Stimulated activated CD8-positive, alpha-beta memory T cell treated with anti-CD3 and anti-CD28 coated beads, Interleukin-2, amount 100 ng/mL, for 48 hours (primary cell): ENCODE data around the gene PTPN6.
"Not testable (repeated sequence)": the region's sequence is repeated elsewhere in the genome, so short reads cannot be mapped to it uniquely, and the experiment has no call there.

Experiments used
- DNase-seq, 2 donors: peaks; one replicate each; pipeline ENCODE4 v3.0.0-alpha.2; 2020; ENCODE audit warnings: low read depth in 2 of 2

The PTPN6 gene

DNA sequence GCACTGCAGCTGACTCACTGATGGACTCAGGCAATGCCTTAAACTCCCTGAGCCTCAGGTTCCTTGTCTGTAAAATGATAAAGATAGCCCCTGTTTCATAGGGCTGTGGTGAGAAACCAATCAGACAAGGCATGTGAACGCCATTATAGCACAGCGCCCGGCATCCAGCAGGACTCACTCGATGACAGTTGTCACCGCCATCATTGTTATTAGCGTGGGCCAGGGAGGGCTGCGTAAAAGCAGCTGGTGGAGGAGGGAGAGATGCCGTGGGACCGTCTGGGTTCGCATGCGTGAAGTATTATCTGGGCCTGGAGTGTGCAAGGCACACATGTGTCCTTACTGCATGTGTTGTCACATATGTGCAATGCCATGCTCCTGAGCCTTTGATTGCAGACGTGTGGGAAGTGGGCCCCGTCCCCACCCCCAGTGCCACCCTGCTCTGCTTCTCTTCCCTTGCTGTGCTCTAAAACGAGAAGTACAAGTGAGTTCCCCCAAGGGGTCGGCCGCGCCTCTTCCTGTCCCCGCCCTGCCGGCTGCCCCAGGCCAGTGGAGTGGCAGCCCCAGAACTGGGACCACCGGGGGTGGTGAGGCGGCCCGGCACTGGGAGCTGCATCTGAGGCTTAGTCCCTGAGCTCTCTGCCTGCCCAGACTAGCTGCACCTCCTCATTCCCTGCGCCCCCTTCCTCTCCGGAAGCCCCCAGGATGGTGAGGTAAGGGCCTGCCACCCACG is at the start of gene PTPN6:
Gene PTPN6 (plus strand): TSS at position 546 of the 730 bp plus-strand sequence. CDS start 157 bp downstream, at position 703.
- DNase-seq = no peak

DNA sequence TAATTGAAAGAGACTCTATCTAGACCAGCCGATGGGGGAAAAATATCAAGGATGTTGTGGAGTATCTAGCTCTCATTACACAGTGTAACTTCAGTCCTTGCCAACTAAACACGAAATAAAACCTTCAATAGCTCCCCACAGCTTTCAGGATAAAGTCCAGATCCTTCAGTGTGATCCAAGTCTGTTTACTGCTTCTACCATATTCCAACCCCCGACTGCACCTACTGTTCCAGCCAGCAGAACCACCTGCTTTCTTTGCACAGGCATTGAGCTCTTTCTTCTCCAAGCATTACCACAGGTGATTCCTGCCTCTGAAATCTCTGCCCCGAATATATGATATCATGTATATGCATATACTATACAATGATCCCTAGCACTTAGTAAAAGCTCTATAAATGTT is 48.7 kb upstream of the PTPN6 start:
- DNase-seq = no peak

DNA sequence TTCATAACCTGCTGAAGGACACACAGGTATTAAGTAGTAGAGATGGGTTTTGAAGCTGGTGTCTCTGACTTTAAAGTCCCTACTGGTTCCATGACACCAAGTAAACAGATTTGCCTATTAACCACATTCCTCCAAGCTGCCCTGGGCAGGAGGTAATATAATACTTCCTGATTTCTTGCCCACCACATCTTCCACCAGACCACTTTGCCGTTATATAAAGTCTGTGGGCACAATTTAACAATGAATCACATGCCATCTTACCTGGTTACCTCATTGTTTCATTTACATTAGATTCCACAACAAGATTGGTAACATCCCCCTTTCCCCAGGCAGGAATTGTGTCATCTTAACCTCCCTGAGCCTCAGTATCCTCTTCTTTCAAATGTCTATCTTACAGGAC is 47.4 kb upstream of the PTPN6 start:
- no peak for DNase-seq

DNA sequence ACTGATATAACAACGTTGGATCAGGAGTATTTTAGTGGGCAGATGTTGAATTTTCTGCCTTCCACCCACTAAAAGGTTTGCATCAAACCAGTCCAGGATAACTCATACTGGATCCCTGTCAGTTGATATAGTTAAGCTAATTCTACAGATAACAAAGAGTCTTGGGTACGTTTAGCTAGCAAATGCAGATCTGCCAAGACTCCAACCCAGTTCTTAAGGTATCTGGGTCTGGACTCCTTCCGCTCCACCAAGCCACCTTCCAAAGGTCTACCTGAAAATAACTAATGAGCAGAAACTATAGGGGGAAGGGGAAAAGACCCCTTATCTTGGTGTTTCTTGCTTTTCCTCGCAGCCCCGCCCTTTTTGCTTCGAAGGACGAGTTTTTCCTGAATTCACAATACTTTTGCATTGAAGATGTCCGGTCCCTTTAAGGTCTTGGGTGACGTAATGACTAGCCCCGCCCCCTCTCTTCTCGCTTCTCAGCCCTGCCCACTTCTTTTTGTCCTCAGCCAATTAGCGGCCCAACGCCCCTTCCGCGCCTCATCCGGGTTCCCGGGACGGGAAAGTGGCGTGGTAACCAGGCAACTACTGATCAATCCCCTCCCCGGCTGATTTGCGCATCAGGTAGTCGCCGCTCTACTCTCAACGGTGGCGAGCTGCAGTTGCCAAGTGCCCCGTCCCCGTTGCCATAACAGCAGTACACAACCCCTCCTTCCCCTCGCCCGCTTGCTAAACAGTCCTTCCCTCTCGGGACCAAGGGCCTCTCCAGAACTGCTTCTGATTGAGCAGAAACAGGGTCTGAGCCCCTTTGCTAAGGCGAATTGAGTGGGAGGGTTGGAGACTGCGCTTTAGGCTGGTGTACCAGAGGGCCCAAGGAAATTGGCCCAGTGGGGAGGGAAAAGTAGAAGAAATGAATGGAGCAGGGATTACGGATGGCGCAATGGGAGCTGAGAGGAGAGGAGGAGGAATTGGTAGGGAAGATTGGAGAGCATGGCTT is 46.6 kb upstream of the PTPN6 start, which contains the start of gene LRRC23:
Gene LRRC23 (plus strand): TSS at position 543 of the 997 bp plus-strand sequence. CDS start 812 bp downstream, outside the sequence.
- peak; percentile 95 to 97 for DNase-seq

DNA sequence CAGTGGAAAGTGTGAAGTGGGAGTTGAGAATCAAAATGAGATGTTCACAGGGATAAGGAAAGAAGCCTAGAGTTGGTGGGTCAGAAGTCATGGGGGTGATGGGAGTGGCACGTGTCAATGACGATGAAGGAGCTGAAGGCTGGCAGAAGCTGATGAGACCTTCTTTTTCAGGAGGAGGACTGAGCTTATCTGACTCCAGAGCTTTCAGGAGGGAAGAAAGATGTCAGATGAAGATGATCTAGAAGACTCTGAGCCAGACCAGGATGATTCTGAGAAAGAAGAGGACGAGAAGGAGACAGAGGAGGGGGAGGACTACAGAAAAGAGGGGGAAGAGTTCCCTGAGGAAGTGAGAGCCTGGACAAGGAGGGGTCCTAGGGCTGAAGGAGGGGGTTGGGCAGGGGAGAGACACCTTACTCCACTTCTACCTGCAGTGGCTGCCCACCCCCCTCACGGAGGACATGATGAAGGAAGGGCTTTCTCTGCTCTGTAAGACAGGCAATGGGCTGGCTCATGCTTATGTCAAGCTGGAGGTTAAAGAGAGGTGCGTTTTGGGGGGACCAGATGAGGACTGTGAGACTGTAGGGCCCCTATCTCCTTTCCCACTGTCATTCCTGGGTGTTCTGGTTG is 45.6 kb upstream of the PTPN6 start:
- DNase-seq = no peak

DNA sequence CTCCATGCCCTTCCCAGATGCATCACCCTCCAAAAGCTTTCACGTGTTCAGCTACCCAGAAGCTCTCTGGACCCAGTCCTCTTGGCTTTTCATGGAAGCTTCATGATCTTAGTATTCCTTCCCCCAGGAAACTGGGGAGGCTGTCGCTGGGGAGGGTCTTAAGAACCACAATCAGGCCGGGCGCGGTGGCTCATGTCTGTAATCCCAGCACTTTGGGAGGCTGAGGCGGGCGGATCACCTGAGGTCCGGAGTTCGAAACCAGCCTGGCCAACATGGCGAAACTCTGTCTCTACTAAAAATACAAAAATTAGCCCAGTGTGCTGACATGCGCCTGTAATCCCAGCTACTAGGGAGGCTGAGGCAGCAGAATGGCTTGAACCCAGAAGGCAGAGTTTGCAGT is 43.0 kb upstream of the PTPN6 start:
- not testable (repeated sequence) for DNase-seq

DNA sequence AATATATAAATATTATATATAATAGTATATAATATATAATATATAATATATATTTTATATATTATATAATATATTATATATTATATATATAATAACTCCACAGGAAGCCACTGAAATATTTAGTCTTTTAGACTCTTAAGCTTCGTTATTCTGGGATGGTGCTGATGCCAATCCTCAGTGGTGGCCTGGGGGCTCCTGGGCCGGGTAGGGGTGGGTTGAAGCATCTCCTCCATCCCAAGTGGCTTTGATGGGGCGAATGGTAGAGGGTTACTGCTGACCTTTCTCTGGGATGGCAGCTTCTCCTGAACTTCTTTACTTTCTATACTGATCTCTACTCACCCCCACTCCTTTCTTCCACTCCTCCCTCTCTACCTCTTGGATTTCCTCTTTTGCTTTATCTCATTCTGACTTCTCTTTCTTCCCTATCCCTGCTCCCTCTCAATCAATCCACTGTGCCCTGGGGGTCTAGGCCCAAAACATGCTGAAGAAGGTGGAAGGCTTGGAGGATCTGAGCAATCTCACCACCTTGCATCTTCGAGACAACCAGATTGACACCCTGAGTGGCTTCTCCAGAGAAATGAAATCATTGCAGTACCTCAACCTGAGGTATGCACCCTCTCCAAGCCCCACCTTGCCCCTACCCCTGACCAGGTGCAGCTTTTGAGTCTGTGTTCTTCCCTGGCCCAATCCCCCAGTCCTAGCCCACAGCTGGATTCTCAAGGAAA is 41.6 kb upstream of the PTPN6 start:
- DNase-seq = no peak

DNA sequence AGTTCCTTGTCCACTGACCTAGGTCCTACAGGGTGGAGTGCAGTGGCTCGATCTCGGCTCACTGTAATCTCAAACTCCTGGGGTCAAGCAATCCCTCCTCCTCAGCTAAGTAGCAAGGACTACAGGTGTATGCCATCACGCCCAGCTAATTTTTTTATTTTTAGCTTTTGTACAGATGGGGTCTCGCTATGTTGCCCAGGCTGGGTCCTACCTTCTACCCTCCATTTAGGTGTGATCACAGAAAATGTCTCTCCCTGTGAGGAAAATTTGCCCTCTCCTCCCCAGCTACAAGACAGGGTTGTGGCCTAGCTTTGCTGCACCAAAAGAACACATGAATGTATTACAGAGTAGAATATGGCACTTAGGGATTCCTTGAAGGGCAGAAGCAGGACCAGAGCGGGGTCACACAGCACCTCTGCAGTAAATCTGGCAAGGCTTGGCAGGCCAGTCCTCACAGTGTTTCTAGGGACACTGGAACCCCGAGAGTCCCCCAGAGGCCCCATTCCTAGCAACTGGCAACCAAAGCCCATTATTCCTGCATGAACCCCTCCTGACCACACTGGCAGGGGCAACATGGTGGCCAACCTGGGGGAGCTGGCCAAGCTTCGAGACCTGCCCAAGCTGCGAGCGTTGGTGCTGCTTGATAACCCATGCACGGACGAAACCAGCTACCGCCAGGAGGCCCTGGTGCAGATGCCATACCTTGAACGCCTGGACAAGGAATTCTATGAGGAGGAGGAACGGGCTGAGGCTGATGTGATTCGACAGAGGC is 38.8 kb upstream of the PTPN6 start:
- DNase-seq = no peak

DNA sequence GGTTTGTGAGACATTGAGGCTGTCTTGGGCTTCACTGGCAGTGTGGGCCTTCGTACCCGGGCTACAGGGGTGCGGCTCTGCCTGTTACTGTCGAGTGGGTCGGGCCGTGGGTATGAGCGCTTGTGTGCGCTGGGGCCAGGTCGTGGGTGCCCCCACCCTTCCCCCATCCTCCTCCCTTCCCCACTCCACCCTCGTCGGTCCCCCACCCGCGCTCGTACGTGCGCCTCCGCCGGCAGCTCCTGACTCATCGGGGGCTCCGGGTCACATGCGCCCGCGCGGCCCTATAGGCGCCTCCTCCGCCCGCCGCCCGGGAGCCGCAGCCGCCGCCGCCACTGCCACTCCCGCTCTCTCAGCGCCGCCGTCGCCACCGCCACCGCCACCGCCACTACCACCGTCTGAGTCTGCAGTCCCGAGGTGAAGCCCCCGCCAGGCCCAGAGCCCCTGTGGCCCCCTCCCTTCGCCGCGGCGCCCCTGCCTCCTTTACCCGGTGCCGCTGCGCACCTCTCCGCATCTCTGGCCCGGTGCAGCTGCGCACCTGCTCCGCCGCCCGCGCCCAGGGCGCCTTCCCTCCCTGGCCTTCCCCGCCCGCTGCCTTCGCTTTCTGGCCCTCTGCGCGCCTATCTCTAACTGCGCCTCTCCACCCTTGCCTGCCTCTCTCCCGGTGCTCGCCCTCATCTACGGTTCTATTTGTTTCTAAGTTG is 36.8 kb upstream of the PTPN6 start, which contains the start of gene ENO2:
Gene ENO2 (plus strand): TSS at position 335 of the 701 bp plus-strand sequence. CDS start 1,253 bp downstream, outside the sequence.
- DNase-seq = peak; percentile 76

DNA sequence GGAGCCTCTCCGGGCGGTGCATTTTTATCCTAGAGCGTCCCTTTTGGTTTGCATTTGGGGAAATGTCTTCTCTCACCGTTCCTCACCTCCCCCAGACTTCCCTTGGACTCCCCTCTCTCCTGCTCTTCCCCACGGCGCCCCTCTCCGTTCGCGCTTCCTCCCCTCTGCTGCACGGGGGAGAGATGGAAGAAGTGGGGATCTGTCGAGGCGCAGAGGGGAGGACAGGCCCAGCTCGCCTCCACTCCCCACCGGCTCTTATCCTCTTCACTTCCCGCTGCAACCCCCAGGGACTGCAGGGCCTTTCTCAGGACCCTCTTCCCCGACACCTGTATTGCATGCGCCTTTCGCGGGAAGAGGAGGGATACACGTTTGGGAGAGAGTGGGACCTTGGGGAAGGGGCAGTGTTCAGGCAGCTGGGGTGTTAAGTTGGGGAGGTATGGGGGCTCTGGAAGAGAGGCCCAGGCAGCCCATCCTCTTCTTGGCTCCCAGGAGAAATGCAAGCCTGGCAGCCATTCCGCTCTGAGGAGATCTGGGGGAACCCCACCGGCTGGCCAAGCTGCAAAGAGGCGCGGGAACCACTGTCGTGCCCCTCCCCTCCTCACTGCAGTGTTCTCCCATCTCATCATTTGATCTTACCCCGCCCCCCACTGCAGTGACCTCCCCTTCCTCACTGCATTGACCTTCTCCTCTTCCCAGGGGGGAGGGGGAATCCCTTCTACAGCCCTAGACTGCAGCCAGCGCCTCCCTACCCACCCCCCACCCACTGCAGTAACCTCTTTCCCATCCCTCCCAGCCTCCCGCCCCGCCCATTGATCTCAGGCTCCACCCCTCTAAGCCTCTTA is 36.0 kb upstream of the PTPN6 start:
- DNase-seq = no peak

DNA sequence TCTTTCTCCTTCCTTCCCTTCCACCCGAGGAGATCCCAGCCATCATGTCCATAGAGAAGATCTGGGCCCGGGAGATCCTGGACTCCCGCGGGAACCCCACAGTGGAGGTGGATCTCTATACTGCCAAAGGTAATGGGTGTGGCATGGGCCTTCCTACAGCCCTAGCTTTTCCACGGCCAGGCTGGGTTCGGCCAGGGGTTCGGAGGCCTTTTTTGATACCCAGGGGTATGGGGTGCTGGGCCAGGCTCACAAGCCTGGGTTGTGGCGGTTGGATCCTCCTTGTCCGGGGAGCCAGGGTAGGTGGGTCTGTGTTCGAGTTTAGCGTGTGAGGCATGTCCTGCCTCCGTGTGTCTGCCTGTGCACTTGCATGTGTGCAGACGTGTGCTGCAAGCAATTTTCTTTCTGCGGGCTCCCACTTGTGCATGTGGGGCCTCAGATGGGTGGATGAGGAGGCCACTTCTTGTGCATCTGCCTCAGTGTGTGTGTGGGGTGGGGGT is 35.3 kb upstream of the PTPN6 start:
- no peak for DNase-seq

DNA sequence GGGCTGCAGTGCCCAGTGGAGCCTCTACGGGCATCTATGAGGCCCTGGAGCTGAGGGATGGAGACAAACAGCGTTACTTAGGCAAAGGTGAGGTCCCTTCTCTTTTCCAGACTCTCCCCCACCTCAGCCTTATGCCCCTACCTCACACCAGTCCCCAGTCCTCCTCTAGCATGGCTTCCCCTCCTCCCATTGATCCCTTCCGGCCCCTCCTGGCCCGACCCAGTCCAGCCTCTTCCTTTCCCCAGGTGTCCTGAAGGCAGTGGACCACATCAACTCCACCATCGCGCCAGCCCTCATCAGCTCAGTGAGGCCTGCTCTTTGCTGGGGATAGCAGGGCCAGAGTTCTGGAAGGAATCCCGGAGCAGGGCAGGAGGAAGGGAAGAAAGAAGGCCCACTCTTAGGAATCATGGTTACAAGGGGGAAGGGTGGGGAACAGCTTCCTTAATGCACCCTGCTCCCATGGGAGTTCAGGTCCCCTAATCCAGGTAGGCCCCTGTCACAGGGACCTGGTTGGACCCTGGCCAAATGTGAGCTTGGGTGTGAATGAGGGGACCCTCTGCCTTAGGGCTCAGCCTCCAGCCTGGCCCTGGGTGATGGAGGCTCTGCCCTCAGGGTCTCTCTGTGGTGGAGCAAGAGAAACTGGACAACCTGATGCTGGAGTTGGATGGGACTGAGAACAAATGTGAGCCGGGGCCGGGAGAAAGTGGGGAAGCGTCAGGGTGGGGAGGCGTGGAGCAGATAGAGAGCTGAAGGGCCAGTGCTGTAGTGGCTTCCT is 34.5 kb upstream of the PTPN6 start:
- DNase-seq = no peak

DNA sequence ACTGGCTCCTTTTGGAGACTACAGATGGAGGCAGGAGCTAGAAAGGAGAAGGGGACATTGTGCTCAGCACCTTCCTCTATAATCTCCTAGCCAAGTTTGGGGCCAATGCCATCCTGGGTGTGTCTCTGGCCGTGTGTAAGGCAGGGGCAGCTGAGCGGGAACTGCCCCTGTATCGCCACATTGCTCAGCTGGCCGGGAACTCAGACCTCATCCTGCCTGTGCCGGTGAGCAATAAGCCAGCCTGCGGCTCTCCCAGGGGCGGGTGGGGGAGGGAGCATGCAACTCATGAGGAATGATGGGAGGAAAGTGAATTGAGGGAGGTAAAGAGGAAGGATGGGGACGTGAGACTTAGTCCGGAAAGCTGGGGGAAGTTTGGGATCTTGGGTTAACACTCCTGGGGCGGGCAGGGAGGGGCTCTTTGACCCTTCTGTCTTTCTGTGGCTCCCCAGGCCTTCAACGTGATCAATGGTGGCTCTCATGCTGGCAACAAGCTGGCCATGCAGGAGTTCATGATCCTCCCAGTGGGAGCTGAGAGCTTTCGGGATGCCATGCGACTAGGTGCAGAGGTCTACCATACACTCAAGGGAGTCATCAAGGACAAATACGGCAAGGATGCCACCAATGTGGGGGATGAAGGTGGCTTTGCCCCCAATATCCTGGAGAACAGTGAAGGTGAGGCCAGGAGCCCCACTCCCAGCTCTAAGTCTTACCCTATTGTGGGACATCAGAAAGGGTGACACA is 33.5 kb upstream of the PTPN6 start:
- DNase-seq = no peak

DNA sequence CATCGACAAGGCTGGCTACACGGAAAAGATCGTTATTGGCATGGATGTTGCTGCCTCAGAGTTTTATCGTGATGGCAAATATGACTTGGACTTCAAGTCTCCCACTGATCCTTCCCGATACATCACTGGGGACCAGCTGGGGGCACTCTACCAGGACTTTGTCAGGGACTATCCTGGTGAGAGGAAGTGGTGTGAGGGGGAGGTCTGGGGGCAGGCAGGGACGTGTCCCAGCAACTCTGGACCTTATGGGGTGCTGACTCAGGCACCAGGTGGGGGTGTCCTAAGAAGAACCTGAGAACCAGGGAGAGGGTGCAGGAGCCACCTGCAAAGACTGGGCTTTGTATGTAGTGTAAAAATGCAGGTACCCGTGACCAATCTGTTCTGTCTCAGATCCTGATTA is 31.6 kb upstream of the PTPN6 start:
- DNase-seq = no peak

DNA sequence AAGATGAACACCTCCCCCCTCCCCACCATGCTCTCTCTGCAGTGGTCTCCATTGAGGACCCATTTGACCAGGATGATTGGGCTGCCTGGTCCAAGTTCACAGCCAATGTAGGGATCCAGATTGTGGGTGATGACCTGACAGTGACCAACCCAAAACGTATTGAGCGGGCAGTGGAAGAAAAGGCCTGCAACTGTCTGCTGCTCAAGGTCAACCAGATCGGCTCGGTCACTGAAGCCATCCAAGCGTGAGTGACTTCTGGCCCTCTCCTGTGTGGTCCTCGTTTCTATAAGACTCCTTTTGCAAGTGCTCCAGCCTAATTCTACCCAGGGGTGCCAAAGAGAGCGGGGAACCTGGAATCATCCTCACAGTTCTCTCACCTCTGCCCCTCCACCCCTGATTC is 29.6 kb upstream of the PTPN6 start:
- no peak for DNase-seq

DNA sequence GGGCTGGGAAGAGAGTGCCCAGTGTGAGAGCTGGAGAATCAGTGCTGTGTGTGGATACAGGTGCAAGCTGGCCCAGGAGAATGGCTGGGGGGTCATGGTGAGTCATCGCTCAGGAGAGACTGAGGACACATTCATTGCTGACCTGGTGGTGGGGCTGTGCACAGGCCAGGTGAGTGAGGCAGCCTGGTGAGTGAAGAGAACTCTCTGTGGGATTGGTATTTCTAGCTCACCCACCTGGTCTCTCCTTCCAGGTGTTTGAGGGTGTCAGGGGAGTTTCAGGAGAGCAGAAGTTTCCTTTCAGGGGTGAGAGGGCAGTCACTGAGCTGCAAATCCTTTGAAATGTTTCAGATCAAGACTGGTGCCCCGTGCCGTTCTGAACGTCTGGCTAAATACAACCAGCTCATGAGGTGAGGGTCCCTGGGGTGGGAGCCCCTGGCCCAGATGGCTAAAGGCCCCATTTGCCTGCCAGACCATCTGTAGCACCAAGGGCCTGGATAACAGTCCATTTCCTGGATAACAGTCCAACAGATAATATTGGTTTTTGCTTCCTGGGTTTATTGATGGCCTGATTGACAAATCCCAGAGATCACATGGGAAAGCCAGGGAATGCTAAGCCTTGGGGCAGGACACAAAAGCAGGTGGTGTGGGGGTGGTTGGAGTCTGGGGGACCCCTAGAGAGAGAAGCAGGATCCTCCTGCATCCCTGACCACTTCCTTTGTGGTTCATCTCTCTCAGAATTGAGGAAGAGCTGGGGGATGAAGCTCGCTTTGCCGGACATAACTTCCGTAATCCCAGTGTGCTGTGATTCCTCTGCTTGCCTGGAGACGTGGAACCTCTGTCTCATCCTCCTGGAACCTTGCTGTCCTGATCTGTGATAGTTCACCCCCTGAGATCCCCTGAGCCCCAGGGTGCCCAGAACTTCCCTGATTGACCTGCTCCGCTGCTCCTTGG is 28.9 kb upstream of the PTPN6 start:
- DNase-seq = no peak
